H1 (cell line): ENCODE measurements around the gene PCBD1. TPM values are rescaled to one million over a fixed set of nuclear protein-coding genes. Genes with fewer than 3 reads are reported as not detected.

ENCODE experiments used
- CTCF ChIA-PET: fragments of 300-600 bp; sonication (Branson Sonifier 250); formaldehyde crosslinking; loops from one replicate; lab custom pipeline; 2021; ENCODE audit not compliant: partially characterized antibody; lab: Charles Lee
- POLR2A ChIA-PET: fragments of 300-600 bp; sonication (Branson Sonifier 250); formaldehyde crosslinking; loops from one replicate; lab custom pipeline; 2021; ENCODE audit warnings: inconsistent platforms; ENCODE audit not compliant: partially characterized antibody; lab: Charles Lee
- DNase-seq, 2 experiments: peaks; one replicate each; pipeline versions ENCODE4 v3.0.0 to v3.0.0-alpha.2; 2010 to 2022; ENCODE audit warnings: low spot score in 2 of 2, low read depth in 1 of 2, mixed read lengths in 1 of 2
- FAIRE-seq: peaks from 2 replicates; lab custom pipeline; 2011; peaks lifted over from hg19 to GRCh38; lab: Jason Lieb, UNC
- H2AFZ ChIP-seq: 2 replicates; pipeline ENCODE4 v1.8.1; 2012; ENCODE audit warnings: low read length, inconsistent platforms
- H2AK5ac ChIP-seq: 2 replicates; pipeline ENCODE4 v1.6.1; 2013; ENCODE audit warnings: low read depth, low read length
- H2BK120ac ChIP-seq: replicated peaks from 2 replicates; pipeline ENCODE3; 2013; ENCODE audit warnings: low read depth, low read length, inconsistent platforms
- H2BK12ac ChIP-seq: 2 replicates; pipeline ENCODE4 v1.6.1; 2013; ENCODE audit warnings: low read depth, low read length
- H2BK15ac ChIP-seq: 2 replicates; pipeline ENCODE4 v1.6.1; 2013; ENCODE audit warnings: low read length
- H2BK20ac ChIP-seq: 2 replicates; pipeline ENCODE4 v1.6.1; 2013; ENCODE audit warnings: low read length
- H2BK5ac ChIP-seq: 2 replicates; pipeline ENCODE4 v1.6.1; 2013; ENCODE audit warnings: low read depth, low read length
- H3K14ac ChIP-seq: 2 replicates; pipeline ENCODE4 v1.6.1; 2013; ENCODE audit warnings: inconsistent platforms; ENCODE audit not compliant: insufficient read length
- H3K18ac ChIP-seq: 2 replicates; pipeline ENCODE4 v1.6.1; 2013; ENCODE audit warnings: low read length; ENCODE audit errors: extremely low read depth
- H3K23ac ChIP-seq: 2 replicates; pipeline ENCODE4 v1.6.1; 2013; ENCODE audit warnings: inconsistent platforms; ENCODE audit not compliant: insufficient read length
- H3K23me2 ChIP-seq: 2 replicates; pipeline ENCODE4 v1.6.1; 2013; ENCODE audit warnings: low read depth, low read length
- H3K27ac ChIP-seq: 2 replicates; pipeline ENCODE4 v1.6.1; 2011; ENCODE audit warnings: low read depth, low read length, inconsistent platforms
- H3K27me3 ChIP-seq, 4 experiments: replicated peaks in 1 of 4; 1 replicate in 1 of 4; 2 replicates in 3 of 4; pipeline versions ENCODE4 v1.6.1 to v1.8.1; 2011 to 2013; ENCODE audit warnings: low read length in 3 of 4, mild to moderate bottlenecking in 3 of 4, inconsistent platforms in 2 of 4, mixed read lengths in 2 of 4, moderate library complexity in 1 of 4; ENCODE audit not compliant: control insufficient read depth in 3 of 4, insufficient read depth in 3 of 4; ENCODE audit errors: extremely low read depth in 1 of 4
- H3K36me3 ChIP-seq, 4 experiments: 2 replicates each; pipeline versions ENCODE4 v1.6.1 to v1.8.1; 2011 to 2013; ENCODE audit warnings: mild to moderate bottlenecking in 4 of 4, low read length in 3 of 4, moderate library complexity in 2 of 4, control low read depth in 1 of 4, inconsistent platforms in 1 of 4; ENCODE audit not compliant: insufficient read depth in 4 of 4, control insufficient read depth in 2 of 4
- H3K4ac ChIP-seq: replicated peaks from 2 replicates; pipeline ENCODE3; 2013; ENCODE audit warnings: low read length, low read depth, mixed read lengths, inconsistent platforms; ENCODE audit not compliant: insufficient read length
- H3K4me1 ChIP-seq, 4 experiments: replicated peaks in 1 of 4; 1 replicate in 1 of 4; 2 replicates in 3 of 4; pipeline versions ENCODE4 v1.6.1 to v1.8.1; 2011 to 2013; ENCODE audit warnings: low read length in 3 of 4, inconsistent platforms in 2 of 4, mixed read lengths in 1 of 4; ENCODE audit not compliant: insufficient read depth in 4 of 4, control insufficient read depth in 3 of 4
- H3K4me2 ChIP-seq, 2 experiments: 2 replicates each; pipeline versions ENCODE4 v1.6.1 to v1.8.1; 2011 to 2013; ENCODE audit warnings: low read depth in 2 of 2, low read length in 2 of 2, control low read depth in 1 of 2, inconsistent platforms in 1 of 2, mild to moderate bottlenecking in 1 of 2; ENCODE audit not compliant: insufficient read depth in 1 of 2
- H3K4me3 ChIP-seq, 4 experiments: fragments of 200-600, 300-600 bp in 1 of 4; sonication (generic), shearing (Covaris generic), sonication (Bioruptor Twin) in 1 of 4; 2 replicates each; pipeline versions ENCODE4 v1.5.1 to v1.8.1; 2011 to 2016; ENCODE audit warnings: low read length in 4 of 4, low read depth in 3 of 4, control low read depth in 2 of 4, inconsistent platforms in 2 of 4, mild to moderate bottlenecking in 2 of 4, mixed read lengths in 1 of 4, moderate library complexity in 1 of 4; ENCODE audit not compliant: insufficient read depth in 2 of 4; ENCODE audit errors: extremely low read depth in 1 of 4
- H3K56ac ChIP-seq: replicated peaks from 2 replicates; pipeline ENCODE3; 2013; ENCODE audit warnings: low read depth, mild to moderate bottlenecking, mixed read lengths, low read length, inconsistent platforms; ENCODE audit not compliant: insufficient read length
- H3K79me1 ChIP-seq: 2 replicates; pipeline ENCODE4 v1.6.1; 2013; ENCODE audit warnings: low read depth, low read length, control low read depth
- H3K79me2 ChIP-seq, 2 experiments: 2 replicates each; pipeline versions ENCODE4 v1.6.1 to v1.8.1; 2012 to 2013; ENCODE audit warnings: low read length in 2 of 2, mild to moderate bottlenecking in 2 of 2, inconsistent platforms in 1 of 2; ENCODE audit not compliant: insufficient read depth in 2 of 2, control insufficient read depth in 1 of 2
- H3K9ac ChIP-seq, 4 experiments: replicated peaks in 1 of 4; 1 replicate in 1 of 4; 2 replicates in 3 of 4; pipeline versions ENCODE4 v1.6.1 to v1.8.1; 2011 to 2013; ENCODE audit warnings: low read depth in 3 of 4, low read length in 3 of 4, control low read depth in 2 of 4, mild to moderate bottlenecking in 2 of 4, moderate library complexity in 2 of 4, inconsistent platforms in 1 of 4; ENCODE audit errors: extremely low read depth in 1 of 4
- H3K9me3 ChIP-seq, 2 experiments: 2 replicates each; pipeline versions ENCODE4 v1.6.1 to v1.8.1; 2012 to 2013; ENCODE audit warnings: mild to moderate bottlenecking in 2 of 2, moderate library complexity in 2 of 2, control low read depth in 1 of 2, inconsistent platforms in 1 of 2, low read depth in 1 of 2, low read length in 1 of 2, mixed read lengths in 1 of 2; ENCODE audit not compliant: insufficient read depth in 2 of 2
- H4K20me1 ChIP-seq, 2 experiments: replicated peaks in 1 of 2; 2 replicates each; pipeline versions ENCODE3 to v1.8.1; 2011 to 2013; ENCODE audit warnings: inconsistent platforms in 2 of 2, low read length in 2 of 2, mild to moderate bottlenecking in 1 of 2; ENCODE audit not compliant: insufficient read depth in 2 of 2, control insufficient read depth in 1 of 2
- H4K5ac ChIP-seq: 2 replicates; pipeline ENCODE4 v1.6.1; 2013; ENCODE audit warnings: low read length, low read depth, mixed read lengths, inconsistent platforms; ENCODE audit not compliant: insufficient read length
- H4K8ac ChIP-seq: 2 replicates; pipeline ENCODE4 v1.8.0; 2013; ENCODE audit warnings: mild to moderate bottlenecking, moderate library complexity, low read length, inconsistent platforms; ENCODE audit not compliant: insufficient read depth; ENCODE audit errors: extremely low read depth
- H4K91ac ChIP-seq: replicated peaks from 2 replicates; pipeline ENCODE3; 2013; ENCODE audit warnings: low read length, mixed read lengths, inconsistent platforms; ENCODE audit not compliant: insufficient read length
- BCL11A ChIP-seq, 2 experiments: IDR thresholded peaks; one replicate each; pipeline ENCODE4 v1.6.1; 2011; ENCODE audit warnings: low read depth in 2 of 2, low read length in 2 of 2, mild to moderate bottlenecking in 2 of 2
- CBX5 ChIP-seq: fragments of 300-800, 300-1000 bp; sonication (generic); IDR thresholded peaks from 2 replicates; pipeline ENCODE4 v1.7.1; 2016; ENCODE audit warnings: antibody characterized with exemption, low read length, low read depth
- E2F6 ChIP-seq: IDR thresholded peaks from 2 replicates; pipeline ENCODE4 v1.6.1; 2012; ENCODE audit warnings: inconsistent platforms
- HDAC2 ChIP-seq, 2 experiments: fragments of 300-600 bp in 1 of 2; sonication (generic) in 1 of 2; IDR thresholded peaks; 2 replicates each; pipeline ENCODE4 v1.6.1; 2011 to 2012; ENCODE audit warnings: low read depth in 2 of 2, low read length in 2 of 2, mild to moderate bottlenecking in 2 of 2, moderate library complexity in 2 of 2, borderline replicate concordance in 1 of 2, inconsistent platforms in 1 of 2
- JUND ChIP-seq: IDR thresholded peaks from 2 replicates; pipeline ENCODE4 v1.6.1; 2011; ENCODE audit warnings: mild to moderate bottlenecking, improper control_type of control experiment, low read length
- NRF1 ChIP-seq: IDR thresholded peaks from 2 replicates; pipeline ENCODE4 v1.6.1; 2011; ENCODE audit warnings: mild to moderate bottlenecking, low read depth, low read length, improper control_type of control experiment
- RNF2 ChIP-seq: fragments of 200-900, 300-1000 bp; sonication (generic); IDR thresholded peaks from 2 replicates; pipeline ENCODE4 v1.7.1; 2016; ENCODE audit warnings: borderline replicate concordance, low read depth, mild to moderate bottlenecking, antibody characterized with exemption, low read length; ENCODE audit not compliant: poor library complexity, severe bottlenecking; ENCODE audit errors: missing control alignments
- SIN3A ChIP-seq, 2 experiments: IDR thresholded peaks in 1 of 2; conservative IDR thresholded peaks in 1 of 2; 2 replicates each; pipeline ENCODE4 v1.6.1; 2011 to 2012; ENCODE audit warnings: low read length in 2 of 2, improper control_type of control experiment in 1 of 2, low read depth in 1 of 2, mild to moderate bottlenecking in 1 of 2
- SIRT6 ChIP-seq: IDR thresholded peaks from one replicate; pipeline ENCODE4 v1.7.1; 2012; ENCODE audit warnings: low read length, inconsistent platforms
- USF2 ChIP-seq: IDR thresholded peaks from 2 replicates; pipeline ENCODE4 v1.6.1; 2011; ENCODE audit warnings: low read length, improper control_type of control experiment
- WGBS, 2 experiments: shearing (Covaris generic) in 1 of 2; methylation state at CpG; one replicate each; pipeline versions ENCODE4 v1.1.6 to v1.1.7; 2013 to 2015; ENCODE audit warnings: low lambda C conversion rate in 2 of 2, mixed read lengths in 2 of 2, inconsistent platforms in 1 of 2, low coverage in 1 of 2, missing lambda C conversion rate in 1 of 2; ENCODE audit not compliant: insufficient replicate concordance in 2 of 2, insufficient coverage in 1 of 2, insufficient read length in 1 of 2; ENCODE audit errors: extremely low coverage in 1 of 2, missing lambda C conversion rate in 1 of 2; 5-methylcytosine and 5-hydroxymethylcytosine counted together
- polyA plus RNA-seq, 7 experiments: library from polyadenylated mRNA; depleted of rRNA in 3 of 7; stranded (reverse) in 5 of 7; unstranded in 2 of 7; fragments of >200 nt in 5 of 7; fragments of 200-250 nt in 2 of 7; gene quantifications; 1 replicate in 5 of 7; 2 replicates in 1 of 7; 4 replicates in 1 of 7; pipeline versions ENCODE4 v1.2.1 to v1.2.3, GENCODE V29; 2011 to 2013; ENCODE audit warnings: missing spikeins in 2 of 7, mixed read lengths in 2 of 7
- total RNA-seq: library from RNA; stranded (reverse); fragmentation: NEBNext Ultra II Directional; extraction: Animal tissue kit (Norgen Biotek cat#: 25700); gene quantifications from 2 replicates; pipeline ENCODE4 v1.2.1, GENCODE V29; 2021

The PCBD1 gene
- total and polyA plus RNA-seq, 2 of the 8 experiments (the other 6 are each of a cell fraction or from before 2014, with no cell fraction given) = 46.5 to 55.0 TPM

GRCh38 chr10:70926226-70927000 lies 38.0 kb upstream of the PCBD1 start:
- Histone ChIP-seq H2BK12ac (no peak overlapping the region), H3K56ac (no peak overlapping the region), H4K20me1 (no peaks in the 10 kb centered on the region), H3K79me2 (no peaks in the 10 kb centered on the region), H4K5ac (no peak overlapping the region), H3K4me3 (no peak overlapping the region), H4K91ac (no peak overlapping the region), H3K4ac (no peak overlapping the region), H2AK5ac (no peak overlapping the region), H3K9ac (no peak overlapping the region), H3K14ac (no peak overlapping the region), H3K4me2 (no peak overlapping the region), H3K9me3 (no peaks in the 10 kb centered on the region), H3K36me3 (no peaks in the 10 kb centered on the region), H3K27me3 (no peaks in the 10 kb centered on the region; a peak in 1 of 7 replicates), H3K27ac (no peak overlapping the region), H2BK120ac (no peak overlapping the region), H2BK15ac (no peak overlapping the region), H3K23me2 (no peaks in the 10 kb centered on the region), H2BK20ac (no peak overlapping the region), H3K18ac (no peak overlapping the region), H3K23ac (no peak overlapping the region), H3K4me1 (no peaks in the 10 kb centered on the region), H2BK5ac (no peak overlapping the region), H3K79me1 (no peaks in the 10 kb centered on the region), H4K8ac (no peak overlapping the region), H2AFZ (no peak overlapping the region)
- no peak for DNase-seq
- no peak for FAIRE-seq
- WGBS, 2 experiments = 88% methylated on average over 18 of the region's 18 CpGs; no CpG with 5 or more reads in 1 of the 2 experiments
- CTCF ChIA-PET = interaction anchor here (0.7 to 17.0 kb wide), 56 partner anchors 9 to 381 kb away, joined by 3 to 237 read pairs (median 4); partner anchors contain the start of gene UNC5B
- POLR2A ChIA-PET = no interaction called here
- TF ChIP-seq NRF1 (no peak), SIN3A (conservative IDR thresholded peaks at IDR 0.05 in 1 of 2, IDR thresholded peaks at IDR 0.05 in 1 of 2; ENCODE audit: low read depth in 1 of 2, low read length in 2 of 2) (no peak), CBX5 (no peak), USF2 (no peak), BCL11A (IDR thresholded peaks at IDR 0.05; ENCODE audit: low read depth in 2 of 2, low read length in 2 of 2) (no peak), E2F6 (no peak), JUND (no peak), RNF2 (no peak), HDAC2 (IDR thresholded peaks at IDR 0.05; ENCODE audit: borderline replicate concordance in 1 of 2, low read depth in 2 of 2, low read length in 2 of 2) (no peak), SIRT6 (no peak)
